HG02938 (cell line): ENCODE data around the gene PRKAA1.
A peak's percentile ranks its signal among the peaks of the same experiment; 100 is the strongest.

ENCODE experiments used
- ATAC-seq: cut with Tn5 transposase; IDR thresholded peaks from one replicate; pipeline ENCODE4 v1.9.1; 2021; ENCODE audit warnings: mild to moderate bottlenecking, moderate library complexity; ENCODE audit not compliant: unreplicated experiment

Gene PRKAA1

GRCh38 chr5:40798012-40798800, at the start of gene PRKAA1:
PRKAA1 (minus strand) TSS chr5:40798374; CDS start chr5:40798189, 185 bp downstream.
- peak; percentile 88 for ATAC-seq

DNA sequence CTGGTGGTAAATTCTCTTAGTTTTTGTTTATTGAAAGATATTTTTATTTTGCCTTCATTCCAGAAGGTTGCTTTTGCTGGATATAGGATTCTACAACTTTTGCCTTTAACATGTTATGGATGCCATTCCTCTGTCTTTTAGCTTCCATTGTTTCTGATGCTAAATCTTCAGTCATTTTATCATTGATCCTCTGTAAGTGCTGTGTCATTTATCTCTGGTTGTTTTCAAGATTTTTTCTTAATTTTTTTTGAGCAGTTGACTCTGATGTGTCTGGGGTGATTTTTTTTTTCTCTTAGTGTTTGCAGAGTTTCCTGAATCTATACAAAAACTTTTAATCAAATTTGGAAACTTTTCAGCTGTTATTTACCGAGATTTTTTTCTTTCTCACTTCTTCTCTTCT, 49.4 kb upstream of the PRKAA1 start:
- ATAC-seq = no peak

DNA sequence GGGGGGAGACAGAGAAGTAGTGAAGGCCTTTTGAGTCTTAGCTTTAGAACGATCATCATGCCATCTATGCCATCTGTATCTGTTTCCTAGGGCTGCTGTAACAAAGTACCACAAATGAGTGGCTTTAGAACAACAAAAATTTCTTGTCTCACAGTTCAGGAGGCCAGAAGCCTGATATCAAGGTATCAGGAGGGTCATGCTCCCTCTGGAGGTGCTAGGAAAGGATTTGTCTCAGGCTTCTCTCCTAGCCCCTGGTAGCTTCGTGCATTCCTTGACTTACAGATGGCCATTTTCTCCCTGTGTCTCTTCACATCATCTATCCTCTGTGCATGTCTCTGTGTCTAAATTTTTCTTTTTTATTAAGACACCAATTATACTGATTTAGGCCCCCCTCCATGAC, 48.2 kb upstream of the PRKAA1 start:
- ATAC-seq = no peak

DNA sequence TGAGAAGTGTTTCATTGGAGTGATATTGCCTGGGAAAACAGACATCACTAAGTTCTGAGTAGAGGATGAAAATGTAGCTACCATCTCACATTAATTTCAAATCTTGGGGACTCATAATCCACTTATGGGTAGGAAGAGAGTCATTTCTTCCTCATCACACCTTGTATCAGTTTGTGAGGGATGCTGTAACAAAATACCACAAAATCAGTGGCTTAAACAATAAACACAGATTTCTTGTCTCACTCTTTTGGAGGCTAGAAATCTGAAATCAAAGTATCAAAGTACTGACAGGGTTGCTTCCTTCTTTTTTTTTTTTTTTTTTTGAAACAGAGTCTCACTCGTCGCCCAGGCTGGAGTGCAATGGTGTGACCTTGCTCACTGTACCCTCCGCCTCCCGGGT, 46.4 kb upstream of the PRKAA1 start:
- no peak for ATAC-seq

GRCh38 chr5:40842351-40842750, 44.2 kb upstream of the PRKAA1 start:
- ATAC-seq = no peak

DNA sequence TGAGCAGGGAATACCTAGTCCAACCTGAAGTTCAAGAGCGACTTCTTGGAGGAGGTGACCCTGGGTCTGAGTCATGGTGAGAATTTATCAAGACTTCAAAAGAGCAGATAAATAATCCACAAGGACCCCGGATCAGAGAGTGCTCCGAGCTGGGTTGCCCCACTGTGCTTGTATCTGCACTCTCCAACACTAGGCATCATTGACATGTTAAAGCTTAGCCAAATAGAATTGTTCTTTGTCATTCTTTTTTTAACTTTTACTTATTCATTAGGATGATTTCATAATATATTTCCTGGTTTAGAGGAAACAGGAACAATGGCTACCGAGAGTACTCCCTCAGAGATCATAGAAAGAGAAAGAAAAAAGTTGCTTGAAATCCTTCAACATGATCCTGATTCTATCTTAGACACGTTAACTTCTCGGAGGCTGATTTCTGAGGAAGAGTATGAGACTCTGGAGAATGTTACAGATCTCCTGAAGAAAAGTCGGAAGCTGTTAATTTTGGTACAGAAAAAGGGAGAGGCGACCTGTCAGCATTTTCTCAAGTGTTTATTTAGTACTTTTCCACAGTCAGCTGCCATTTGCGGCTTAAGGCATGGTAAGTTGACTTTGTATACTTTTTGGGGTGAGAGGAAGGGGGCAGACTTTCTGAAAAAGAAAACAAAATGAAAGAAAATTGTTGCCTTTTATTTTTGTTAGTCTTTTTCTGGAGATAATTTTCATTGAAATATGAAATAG, 43.1 kb upstream of the PRKAA1 start, which contains the start of gene CARD6:
CARD6 (plus strand) TSS at position 300 of the 738 bp plus-strand sequence; CDS start at position 316, 16 bp downstream.
- ATAC-seq = peak; percentile 47

GRCh38 chr5:40838086-40838485, 39.9 kb upstream of the PRKAA1 start:
- no peak for ATAC-seq

DNA sequence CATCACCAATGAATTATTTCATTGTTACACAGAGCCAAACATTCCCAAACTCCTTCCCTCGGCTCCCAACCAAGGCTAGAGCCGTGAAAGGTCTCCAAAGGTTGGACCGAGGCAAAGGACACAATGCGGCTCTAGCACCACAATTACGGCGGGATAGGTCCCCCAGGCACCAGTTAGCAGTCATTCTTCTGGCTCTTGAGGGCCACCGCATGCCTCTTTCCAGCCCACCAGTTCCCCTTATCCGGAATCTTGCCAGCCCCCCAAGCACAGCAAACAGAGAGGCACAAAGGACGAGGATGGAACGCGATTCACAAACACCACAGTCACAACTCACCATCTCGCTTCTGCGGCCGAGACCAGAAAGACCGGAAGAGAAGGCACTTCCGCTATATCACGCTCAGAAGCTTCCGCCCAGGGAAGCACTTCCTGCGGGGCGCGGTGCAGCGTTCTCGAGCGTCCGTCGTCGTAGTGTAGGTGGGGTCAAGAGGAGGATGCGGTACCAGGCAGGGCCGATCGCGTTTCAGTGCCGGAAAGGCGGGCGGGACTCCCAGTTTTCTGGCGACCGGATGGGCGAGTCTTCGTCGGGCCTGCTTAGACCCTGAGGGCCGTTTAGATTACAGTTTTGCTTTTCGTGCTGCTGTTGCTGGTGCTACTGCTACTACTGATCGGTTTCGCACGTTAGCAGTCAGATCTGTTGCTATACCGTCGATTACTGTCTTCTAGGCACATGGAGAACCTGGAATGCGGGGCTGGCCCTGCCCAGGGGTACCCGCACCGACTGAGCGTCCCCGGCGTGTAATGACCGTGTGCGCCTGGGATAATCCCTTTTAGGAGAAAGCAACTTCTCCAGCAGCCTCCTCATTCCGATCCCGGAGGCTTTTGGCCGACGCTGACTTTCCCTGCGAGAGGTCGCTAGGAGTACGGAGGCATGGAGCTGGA, 36.9 kb upstream of the PRKAA1 start, which contains the start of gene RPL37:
RPL37 (minus strand) TSS at position 374 of the 939 bp plus-strand sequence; CDS start at position 337, 37 bp downstream.
- peak; percentile 96 for ATAC-seq

GRCh38 chr5:40834391-40834848, 36.2 kb upstream of the PRKAA1 start:
- ATAC-seq = no peak

DNA sequence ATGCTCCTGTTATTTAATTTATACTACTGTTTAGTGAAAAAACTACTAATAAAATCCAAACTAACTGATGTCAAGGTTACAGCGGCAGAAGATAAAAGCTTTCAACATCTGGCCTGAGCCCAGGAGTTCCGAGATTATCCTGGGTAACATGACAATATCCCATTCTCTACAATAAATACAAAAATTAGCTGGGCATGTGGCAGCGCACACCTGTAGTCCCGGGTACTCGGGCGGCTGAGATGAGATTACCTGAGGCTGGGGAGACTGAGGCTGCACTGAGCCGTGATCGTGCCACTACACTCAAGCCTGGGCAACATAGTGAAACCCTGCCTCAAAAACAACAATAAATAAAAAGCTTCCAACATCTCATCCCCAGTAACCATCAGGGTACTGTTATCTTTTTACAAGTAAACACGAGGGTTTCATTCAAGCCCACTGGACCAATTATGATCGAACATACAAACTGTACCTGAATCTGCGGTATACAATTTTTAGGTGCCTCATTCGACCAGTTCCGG, 35.6 kb upstream of the PRKAA1 start:
- no peak for ATAC-seq

- ATAC-seq = no peak
Observed at GRCh38 chr5:40832345-40832744, 34.2 kb upstream of the PRKAA1 start.

GRCh38 chr5:40831346-40832210, 33.4 kb upstream of the PRKAA1 start:
- ATAC-seq = no peak

DNA sequence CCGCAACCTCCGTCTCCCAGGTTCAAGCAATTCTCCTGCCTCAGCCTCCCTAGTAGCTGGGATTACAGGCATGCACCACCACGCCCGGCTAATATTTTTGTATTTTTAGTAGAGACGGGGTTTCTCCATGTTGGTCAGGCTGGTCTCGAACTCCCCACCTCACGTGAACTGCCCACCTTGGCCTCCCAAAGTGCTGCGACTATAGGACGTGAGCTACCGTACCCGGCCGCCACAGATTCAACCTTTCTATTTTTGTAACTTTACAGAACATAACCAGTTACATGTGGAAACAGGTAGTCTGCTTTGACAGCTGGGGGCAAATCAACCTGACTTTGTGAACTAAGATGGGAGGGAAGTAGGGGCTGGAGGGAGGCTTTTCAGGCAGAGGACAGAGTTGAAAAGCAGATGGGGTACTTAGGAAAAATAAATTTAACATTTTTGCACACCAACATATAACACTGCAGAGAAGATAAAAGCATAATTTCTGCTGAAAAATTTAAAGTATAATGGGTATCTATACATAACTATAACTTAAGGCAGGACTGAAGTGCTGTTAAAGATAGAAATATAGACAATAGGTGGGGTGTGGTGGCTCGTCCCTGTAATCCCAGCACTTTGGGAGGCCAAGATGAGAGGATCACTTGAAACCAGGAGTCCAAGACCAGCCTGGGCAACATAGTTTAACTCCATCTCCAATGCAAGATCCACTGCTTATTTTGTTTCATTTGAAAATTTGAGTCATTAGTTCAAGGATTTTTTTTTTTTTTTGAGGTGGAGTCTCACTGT, 31.8 kb upstream of the PRKAA1 start:
- ATAC-seq = no peak

DNA sequence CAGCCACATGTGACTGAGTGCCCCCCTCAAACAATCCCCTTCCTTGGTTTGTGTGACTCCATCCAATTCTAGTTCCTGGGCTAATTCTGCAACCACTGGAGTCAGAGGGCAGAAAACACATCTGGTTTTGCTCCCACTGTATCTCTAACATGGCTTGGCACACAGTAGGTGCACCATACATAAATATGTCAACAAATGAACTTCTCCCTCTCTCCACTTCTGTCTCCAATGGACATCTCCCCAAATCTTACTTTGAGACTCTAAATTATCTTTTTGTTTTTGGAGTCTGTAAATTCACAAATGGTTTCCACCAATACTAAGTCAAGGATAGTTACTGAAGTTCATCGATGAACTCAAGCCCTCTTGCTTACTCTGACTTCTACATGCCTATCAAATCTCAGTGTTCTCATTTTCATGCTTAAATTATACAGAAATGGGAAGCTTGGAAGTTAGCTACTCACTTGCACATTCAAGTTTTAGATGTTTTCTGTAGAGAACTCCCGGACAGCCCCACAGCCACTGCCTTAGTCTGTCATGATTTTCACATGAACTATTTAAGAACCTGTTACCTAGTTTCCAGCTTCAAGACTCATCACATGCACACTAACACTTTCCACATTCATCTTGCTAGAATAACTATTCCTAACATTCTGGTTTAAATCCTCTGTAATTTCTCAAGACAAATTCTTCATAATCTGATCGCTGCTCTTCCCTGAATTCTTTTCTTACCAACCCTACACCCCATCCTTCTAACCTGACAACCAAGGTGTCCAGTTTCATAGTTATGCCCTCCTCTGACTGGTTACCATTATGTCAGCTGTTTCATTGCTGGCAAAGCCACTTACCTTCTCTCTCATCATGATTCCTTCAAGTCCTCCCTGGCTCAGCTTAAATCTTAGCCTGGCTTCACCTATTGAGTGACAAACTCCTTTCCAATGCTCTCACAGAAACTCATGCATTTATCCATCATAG, 30.8 kb upstream of the PRKAA1 start:
- no peak for ATAC-seq

- no peak for ATAC-seq
Observed at GRCh38 chr5:40828021-40828631, 30.0 kb upstream of the PRKAA1 start.

DNA sequence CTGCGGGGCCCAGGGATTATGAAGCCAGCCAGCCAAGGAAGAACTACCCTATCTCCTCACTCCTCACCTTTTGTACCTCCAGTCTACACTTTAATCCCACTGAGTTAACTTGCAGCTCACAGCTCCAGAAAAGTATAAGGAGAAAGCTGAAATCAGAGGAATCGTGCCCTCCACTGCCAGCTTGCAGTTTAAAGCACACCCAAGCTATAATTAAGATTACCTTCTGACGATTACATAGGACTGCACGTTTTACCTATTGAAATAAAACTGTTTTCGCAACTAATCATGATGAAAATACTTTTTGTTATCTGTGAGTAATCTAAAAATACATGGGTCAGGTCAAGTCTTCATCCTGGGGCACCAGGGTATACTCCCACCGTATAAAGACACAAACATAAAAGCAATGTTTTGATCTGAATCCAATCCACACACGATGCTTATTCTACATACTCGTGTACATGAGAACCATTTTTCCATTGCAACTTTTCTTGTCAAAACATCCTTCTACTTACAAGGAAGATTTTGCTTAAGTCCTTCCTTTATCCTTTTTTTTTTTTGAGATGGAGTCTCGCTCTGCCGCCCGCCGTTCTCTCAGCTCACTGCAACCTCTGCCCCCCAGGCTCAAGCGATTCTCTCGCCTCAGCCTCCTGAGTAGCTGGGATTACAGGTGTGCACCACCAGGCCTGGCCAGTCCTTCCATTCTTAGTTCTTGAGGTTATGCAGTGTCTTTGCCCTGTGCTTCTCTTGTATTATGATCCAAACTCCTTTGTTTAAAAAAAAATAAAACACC, 29.2 kb upstream of the PRKAA1 start:
- no peak for ATAC-seq
